Stimulated activated naive CD4-positive, alpha-beta T cell treated with Interleukin-2 at 50 U/mL for 16 hours (primary cell): ENCODE results near the gene TNFSF13B.
"Not testable (repeated sequence)": the region's sequence is repeated elsewhere in the genome, so short reads cannot be mapped to it uniquely, and the experiment has no call there.

Experiments used
- DNase-seq: peaks from one replicate; lab custom pipeline; 2025; lab: John Stamatoyannopoulos, UW

TNFSF13B gene

DNA sequence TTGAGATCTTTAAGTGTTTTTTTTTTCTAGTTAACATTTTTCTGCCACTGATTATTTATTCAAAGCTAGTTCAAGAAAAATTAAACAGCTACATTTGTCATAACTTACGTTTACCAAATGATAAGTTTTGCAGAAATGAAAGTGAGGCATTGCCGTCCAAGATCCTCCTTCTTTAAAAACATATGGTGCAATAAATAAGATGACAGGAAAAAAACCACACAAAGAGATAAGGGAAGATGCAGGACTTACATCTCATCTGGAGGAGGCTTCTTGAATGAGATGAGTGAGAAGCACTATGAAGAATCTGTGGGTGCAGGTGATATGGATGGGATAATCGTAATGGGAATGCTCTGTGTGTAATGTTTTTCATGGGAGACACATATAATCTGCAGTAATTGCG is 12.4 kb downstream of the TNFSF13B start:
- DNase-seq = no peak

DNA sequence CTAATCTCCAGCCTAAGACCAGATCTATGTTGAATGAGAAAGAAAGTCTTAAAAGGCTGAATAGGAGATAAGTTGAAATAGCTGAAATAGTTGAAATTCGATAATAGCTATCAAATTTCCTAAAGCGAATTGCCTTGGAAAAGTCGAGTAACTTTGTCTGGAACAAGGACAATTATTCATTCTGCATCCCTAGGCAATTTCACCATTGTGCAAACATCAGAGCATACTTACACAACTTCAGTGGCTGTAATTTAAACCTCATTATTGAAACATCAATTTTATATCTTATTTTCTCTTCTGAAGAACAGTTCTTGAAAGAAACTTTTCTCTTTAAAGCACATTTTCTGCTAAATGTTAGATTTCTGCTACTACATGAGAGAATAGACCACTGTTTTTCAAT is 13.6 kb downstream of the TNFSF13B start:
- no peak for DNase-seq

DNA sequence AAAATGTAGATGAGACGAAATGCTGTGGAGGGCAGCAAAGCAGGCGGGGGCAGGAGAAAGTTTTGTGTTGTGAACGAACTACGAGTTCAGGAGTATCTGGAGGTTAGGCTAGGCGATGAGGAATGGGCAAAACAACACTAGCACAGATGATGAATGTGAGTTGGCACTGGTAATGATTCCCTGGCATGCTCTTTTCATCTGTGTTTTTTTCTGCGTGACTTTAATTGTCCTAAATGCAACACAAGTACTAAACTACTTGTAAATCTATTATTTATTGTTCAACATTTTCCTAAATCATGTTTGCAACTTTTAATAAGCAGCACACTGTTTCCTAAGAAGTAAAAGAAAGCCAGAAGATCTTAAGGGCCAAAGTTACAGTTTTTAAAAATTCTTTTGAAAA is 19.2 kb downstream of the TNFSF13B start:
- no peak for DNase-seq

DNA sequence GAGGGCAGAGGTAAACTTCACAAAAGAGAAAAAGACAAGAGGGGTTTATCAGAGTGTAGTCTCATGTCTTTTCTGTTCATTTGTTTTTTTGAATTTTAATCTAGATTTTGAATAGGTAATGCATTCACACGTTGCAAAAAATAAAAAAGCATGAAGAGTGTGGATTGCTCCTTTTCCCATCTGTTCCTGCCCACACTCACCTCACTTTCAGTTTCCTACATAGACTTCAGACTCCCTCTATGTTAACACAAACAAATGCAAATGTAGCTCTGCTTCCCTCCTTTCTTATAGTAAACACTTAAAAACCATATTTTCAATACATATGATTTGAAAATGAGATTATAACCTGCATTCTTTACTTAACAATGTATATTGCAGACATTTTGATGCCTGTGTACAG is 20.3 kb downstream of the TNFSF13B start:
- no peak for DNase-seq

DNA sequence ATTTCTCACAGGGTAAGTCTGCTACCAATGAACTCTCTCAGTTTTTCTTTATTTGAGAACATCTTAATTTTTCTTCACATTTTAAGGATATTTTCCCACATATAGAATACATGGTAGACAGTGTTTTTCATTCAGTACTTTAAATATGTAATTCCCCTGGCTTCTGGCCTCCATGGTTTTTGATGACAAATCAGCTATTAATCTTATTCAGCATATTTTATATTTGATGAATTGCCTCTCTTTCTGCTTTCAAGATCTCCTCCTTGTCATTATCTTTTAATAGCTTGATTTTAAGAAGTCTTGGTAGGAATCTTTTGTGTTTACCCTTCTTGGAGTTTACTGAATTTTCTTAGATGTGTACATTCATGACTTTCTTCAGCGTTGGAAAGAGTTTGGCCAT is 27.6 kb downstream of the TNFSF13B start:
- no peak for DNase-seq

DNA sequence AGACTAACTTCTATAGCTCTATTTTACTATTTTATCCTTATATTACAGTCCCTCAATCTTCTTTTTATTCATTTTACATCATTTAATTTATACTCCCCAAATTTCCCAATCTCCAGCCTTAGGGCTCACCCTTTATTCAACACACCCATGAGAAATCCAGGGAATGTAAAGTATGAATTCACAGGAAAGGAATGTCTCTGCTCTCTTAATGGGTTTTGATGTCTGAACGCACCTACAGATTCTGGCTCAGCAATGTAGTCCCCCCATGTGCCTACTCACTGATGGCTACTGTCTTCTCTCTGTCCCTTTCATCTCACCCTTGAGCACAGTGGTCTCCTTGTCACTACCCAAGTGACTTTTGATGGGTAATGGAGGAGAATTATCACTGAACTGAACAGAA is 32.8 kb downstream of the TNFSF13B start:
- no peak for DNase-seq

DNA sequence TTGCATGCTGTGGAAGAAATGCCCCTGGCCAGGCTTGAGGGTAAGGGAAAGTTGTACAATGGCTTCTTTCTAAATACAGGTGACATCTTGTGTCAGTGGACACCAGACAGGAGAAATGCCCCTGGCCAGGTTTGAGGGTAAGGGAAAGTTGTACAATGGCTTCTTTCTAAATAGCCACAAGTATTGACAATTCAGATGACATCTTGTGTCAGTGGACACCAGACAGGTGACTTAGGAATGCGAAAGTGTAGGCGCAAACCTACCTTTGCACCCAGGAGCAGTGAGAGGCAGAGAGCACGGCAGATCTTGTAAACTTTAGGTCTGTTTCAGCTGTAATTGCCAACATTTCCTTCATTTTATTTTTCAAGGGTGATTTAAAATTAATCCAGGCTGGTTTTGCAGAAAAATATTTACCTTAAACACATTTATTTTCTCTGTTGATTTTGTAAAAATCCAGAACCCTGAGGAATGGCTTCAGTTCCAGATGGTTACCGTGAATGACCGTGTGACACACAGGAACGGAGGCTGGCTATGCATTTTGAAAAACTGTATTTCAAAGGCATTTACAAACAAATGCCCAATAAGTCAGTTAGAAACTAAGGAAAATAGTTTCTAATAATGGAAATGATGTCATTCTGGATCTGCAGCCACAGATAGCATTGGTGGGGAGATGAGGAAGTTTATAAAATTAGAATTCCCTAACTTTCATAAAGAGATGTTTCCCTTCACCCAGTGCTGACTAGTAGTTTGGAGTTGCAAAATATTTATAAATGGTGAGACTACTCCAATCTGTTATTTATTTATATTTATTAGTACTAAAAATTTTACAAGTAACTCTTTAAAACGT is 34.9 kb downstream of the TNFSF13B start:
- DNase-seq = no peak

DNA sequence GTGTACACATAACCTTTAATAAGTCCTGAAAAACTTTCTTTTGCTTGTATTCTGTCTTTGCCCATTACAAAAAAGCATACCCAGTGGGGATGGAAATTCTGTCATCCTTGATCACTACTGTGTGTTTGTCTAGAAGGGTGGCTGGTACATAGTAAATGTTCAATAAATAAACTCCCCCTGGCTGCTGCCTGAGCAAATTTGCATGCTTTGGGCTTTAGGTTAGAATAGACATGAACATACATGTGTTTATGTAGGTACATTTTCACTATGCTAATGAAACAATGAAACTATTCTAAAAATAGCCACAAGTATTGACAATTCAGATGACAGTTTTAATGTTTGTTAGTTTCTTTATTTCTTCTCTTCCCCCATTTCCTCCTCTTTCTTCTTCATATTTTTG is 36.1 kb downstream of the TNFSF13B start:
- no peak for DNase-seq

DNA sequence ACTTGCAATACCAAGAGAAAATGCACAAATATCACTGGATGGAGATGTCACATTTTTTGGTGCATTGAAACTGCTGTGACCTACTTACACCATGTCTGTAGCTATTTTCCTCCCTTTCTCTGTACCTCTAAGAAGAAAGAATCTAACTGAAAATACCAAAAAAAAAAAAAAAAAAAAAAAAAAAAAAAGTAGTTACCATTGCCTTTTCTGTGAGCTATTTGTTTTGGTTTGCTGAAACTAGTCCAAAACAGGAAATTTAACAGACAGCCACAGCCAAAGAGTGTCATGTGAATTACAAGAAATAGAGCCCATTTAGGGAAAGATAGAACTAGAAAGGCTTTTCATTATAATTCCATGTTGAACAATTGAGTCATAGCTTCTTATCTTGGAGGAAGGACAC is 37.3 kb downstream of the TNFSF13B start:
- DNase-seq = no peak

DNA sequence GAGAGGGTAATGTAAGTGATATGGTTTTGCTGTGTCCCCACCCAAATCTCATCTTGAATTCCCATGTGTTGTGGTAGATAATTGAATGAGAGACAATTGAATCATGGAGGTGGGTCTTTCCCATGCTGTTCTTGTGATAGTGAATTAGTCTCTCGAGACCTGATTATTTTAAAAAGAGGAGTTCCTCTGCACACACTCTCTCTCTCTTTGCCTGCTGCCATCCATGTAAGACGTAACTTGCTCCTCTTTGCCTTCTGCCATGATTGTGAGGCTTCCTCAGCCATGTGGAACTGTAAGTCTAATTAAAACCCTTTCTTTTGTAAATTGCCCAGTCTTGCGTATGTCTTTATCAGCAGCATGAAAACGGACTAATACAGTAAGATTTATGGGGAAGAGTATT is 42.1 kb downstream of the TNFSF13B start:
- not testable (repeated sequence) for DNase-seq

DNA sequence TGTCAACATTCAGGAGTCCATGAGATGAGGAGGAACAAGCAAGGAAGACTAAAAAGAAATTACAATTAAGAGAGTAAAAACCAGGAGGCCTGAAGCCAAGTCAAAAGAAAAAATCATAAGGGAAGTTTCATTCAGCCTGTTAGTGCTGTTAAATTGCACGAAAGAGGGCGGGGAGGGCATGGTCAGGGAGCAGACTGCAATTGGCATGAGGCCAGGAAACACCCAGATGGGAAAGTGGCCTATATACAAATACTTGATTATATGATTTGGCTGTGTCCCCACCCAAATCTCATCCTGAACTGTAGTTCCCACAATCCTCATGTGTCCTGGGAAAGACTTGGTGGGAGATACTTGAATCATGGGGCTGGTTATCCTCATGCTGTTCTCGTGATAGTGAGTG is 43.9 kb downstream of the TNFSF13B start:
- no peak for DNase-seq

DNA sequence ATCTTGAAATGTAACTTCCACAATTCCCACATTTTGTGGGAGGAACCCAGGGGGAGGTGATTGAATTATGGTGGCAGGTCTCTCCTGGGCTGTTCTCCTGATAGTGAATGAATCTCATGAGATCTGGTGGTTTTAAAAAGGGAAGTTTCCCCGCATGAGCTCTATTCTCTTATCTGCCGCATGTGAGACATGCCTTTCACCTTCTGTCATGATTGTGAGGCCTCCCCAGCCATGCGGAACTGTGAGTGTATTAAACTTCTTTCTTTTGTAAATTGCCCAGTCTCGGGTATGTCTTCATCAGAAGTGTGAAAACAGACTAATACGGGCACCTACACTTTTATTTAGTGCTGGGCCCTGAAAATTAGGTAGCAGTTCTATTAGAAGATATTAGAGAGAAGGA is 45.8 kb downstream of the TNFSF13B start:
- DNase-seq = no peak

DNA sequence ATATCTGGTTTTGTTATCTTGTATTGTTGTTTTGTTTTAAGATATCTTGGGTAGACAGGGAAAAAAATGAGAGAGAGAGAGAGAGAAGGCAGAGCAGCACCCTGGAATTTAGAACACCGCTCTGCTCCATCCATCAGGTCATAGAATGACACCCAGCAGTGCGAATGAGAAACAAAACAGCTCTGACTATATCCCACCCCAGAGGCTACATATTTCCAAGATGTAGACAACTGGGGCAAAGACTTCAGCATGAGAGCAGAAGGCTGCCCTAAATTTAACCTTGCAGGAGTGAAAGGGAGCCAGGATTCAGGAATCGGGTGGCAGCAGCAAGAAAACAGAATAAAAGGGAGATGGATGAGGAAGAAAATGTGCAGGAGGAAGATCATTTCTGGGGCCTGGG is 46.5 kb downstream of the TNFSF13B start:
- no peak for DNase-seq

DNA sequence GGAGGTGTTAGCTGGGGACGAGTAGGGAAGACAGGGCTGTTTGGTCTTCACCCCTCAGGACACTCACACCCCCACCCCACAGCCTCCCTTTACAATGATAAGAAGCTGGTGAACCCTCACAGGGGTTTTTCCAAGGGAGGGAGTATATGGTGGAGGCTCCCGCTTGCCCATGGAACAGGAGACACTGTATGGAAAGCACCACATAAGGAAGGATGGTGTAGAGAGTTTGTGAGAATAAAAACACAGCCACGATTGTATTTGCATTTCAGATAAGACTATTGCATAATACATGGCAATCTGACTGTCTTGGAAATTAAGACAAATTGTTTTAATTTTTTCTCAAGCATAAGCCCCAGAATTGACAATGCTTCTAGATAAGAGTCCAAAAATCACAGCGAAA is 46.9 kb downstream of the TNFSF13B start:
- no peak for DNase-seq

DNA sequence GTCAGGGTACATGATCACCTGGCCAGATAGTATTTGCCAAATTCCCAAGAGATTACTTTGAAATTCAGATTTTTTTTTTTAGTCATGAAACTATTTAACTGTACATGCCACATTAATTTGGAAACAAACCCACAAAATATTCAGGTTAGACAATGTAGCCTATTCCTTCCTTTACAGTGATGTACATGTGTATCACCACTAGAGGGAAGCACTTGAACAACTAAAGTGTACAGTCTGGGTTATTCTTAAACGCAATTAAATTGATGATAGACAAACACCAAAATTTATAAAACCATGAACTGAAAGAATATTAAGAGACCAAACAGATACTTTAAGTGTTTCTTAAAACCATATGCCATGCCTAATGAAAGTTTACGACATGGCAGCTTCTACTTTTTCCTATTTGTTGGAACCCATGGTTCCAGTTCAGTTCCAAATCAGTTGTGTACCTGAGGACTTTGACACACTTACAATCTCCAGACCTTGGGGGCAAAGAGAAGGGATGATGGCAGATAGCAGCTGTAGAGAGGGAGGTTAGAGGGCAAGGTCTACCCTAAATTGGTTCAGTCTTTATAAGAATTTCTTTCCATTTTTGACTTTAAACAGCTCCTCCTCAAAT is 52.8 kb downstream of the TNFSF13B start:
- no peak for DNase-seq

DNA sequence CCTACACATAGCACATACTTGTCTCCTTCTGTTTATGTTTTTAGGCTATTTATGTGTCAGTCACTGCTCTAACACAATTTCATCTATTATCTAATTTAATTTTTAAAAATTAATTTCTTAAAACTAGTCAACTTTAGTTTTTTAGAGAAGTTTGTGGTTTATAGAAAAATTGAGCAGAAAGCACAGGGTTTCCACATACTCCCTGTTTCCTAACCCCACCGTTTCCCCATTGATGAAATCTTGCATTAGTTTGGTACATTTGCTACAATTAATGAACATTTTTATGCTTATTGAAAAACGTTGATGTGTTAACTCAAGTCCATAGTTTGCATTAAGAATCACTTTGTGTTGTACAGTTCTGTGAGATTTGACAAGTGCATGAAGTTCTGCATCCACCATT is 53.5 kb downstream of the TNFSF13B start:
- no peak for DNase-seq

DNA sequence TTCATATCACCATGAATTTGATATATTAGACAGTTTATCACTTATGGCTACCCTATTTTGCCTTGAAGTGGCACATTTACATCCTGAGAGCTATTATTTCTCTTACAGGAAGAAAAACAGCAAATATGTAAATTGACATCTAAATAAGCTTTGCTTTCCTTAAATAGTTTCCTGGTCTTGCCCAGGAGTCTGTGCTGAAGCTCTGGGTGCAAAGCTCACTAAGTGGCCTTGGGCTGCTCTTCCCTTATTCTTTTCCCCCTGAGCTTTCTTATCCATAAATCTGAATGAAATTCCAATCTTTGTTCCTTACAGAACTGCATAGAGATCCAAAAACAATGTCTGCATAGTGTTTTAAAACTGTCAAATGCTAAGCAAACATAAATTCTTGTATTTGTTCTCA is 56.3 kb downstream of the TNFSF13B start:
- DNase-seq = no peak

DNA sequence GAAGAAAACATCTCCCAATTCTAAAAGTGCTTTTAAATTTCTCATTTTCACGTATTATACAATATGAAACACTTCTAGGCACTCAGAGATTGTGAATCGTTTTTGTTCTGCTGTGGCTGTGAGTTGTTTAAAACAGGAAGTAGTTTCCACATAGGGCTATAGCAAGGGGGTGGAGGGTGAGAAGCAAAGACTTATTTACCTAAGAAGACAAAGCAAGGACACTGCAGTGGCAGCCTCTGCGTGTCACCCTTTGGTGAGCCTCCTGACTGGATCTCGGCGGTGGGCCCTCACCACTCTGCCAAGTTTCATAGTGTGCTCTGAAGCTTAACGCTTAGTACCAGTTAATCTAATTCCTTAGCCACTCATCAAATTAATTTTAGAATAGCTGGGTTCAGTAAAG is 56.8 kb downstream of the TNFSF13B start:
- DNase-seq = no peak

DNA sequence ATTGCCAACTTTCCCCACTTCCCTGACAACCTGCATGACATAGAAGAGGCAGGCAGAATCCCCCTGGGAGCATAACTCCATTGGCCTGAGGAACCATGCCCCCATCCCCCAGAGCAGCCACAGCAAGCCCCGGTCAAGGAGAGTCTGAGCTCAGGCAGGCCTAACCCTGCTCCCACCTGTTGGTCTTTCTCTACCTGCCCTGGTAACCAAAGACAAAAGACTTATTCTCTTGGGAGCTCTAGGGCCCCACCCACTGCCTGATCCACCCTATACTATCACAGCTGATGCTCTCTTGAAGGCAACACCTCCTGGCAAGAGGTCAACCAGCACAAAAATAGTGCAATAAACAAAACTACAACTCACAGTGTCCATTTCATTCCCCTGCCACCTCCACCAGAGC is 59.3 kb downstream of the TNFSF13B start:
- DNase-seq = no peak

DNA sequence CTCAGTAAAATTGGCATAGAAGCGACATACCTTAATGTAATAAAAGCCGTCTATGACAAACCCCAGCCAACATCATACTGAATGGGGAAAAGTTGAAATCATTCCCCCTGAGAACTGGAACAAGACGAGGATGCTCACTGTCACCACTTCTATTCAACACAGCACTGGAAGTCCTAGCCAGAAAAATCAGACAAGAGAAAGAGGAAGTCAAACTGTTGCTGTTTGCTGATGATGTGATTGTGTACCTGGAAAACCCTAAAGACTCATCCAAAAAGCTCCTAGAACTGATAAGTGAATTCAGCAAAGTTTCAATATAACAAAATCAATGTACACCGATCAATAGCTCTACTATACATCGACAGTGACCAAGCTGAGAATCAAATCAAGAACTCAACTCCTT is 63.3 kb downstream of the TNFSF13B start:
- no peak for DNase-seq

DNA sequence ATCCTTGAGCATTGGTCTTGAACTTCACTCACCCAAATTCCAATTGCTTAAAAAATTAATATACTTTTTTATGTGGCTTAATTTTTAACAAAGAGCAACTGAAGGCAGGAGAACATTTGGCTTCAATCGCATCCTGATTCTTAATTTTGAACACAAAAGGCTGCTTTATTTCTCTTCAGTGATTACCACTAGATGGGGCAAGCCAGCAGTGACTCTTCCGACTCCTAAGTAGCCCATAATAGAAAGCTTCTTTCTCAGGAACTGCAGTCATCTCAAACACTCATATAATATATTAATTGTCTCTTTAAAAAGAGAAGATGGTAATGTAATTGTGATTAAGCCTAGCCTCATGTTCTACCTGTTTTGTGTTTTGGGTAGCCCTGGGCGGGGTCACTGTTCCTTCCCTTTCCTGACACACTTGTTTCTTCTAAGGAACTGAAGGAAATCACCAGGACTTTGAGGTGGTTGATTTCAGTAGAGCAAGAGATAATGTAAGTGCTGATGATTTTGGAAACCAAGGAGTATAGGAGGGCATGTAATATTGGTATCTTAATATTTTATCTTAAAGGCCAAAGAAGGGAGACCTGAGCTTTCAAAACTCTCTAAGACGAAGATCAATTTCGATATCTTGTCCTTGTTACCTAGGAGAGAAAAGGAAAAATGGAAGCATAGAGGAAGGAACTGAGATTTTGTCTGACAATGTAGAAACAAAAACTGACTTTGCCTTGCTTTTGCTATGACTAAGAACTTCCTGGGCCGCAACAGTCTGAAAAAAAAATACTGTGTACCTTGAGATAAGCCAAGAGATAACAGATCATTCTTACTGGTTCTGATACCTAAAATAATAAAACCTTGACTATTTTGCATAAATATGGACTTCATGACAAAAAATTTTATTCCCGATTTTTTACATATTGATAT is 73.1 kb downstream of the TNFSF13B start:
- no peak for DNase-seq

DNA sequence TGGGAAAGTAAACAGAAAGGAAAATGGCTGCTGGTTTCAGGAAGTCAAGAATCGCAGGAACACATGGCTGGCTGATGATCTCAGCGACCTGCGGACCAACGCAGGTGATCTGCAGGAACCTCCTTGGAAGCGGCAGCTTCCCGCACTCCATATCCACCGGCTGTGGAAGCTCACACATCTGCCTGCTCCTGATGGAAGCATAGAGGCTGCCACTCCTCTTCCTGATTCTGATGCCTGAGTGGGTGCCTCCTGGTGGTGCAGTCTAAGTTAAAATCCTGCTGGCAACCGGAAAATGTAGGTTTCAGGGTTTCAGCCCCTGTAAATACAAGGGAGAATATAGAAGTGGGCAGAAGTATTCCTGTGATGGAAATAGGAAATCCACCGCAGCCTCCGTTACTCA is 75.5 kb downstream of the TNFSF13B start:
- DNase-seq = no peak

DNA sequence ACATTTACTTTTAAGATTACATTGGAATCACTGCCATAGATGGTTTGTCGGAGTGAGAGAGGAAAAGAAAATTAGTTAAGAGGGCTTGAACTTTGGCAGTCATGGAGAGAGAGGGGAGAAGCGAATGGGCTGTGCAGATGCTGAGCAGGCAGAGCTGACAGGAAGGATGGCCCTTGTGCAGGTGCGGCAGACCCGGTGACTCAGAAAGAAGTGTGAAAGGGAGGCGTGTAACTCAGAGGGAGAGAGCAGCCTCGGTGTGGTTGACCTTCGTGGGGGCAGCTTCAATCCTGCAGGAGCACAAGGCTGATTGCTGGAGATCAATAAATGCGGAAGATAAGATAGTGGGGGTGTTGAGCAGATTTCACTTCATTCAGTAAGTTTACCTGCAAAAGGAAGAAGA is 76.9 kb downstream of the TNFSF13B start:
- DNase-seq = peak; percentile 12
